Activated CD4-positive, alpha-beta T cell treated with anti-CD3 and anti-CD28 coated beads, Interleukin-2, amount 50 U/mL, for 24 hours (primary cell): ENCODE results near the gene NACAD.
A peak's percentile ranks its signal among the peaks of the same experiment; 100 is the strongest.

Experiments
- DNase-seq, 2 donors: peaks; one replicate each; pipeline ENCODE4 v3.0.0-alpha.2; 2020; ENCODE audit warnings: low read depth in 1 of 2, low spot score in 1 of 2

The NACAD gene

GRCh38 chr7:45088821-45089340, at the start of gene NACAD:
Gene NACAD, minus strand, starts transcription at chr7:45088969. Its CDS starts 75 bp downstream, at chr7:45088894.
- no peak for DNase-seq

- DNase-seq, result peak; percentile 44 to 56
These were observed 47.6 kb upstream of the NACAD start for GRCh38 chr7:45136106-45137060.

- no peak for DNase-seq
These were observed 45.1 kb upstream of the NACAD start for GRCh38 chr7:45133877-45134276.

GRCh38 chr7:45133352-45133751, 44.6 kb upstream of the NACAD start:
- DNase-seq, result no peak

- DNase-seq, result no peak
These were observed 44.0 kb upstream of the NACAD start for GRCh38 chr7:45132708-45133320.

GRCh38 chr7:45131891-45132290, 43.1 kb upstream of the NACAD start:
- DNase-seq, result no peak

GRCh38 chr7:45130910-45131309, 42.1 kb upstream of the NACAD start:
- DNase-seq, result no peak

- no peak for DNase-seq
These were observed 41.1 kb upstream of the NACAD start for GRCh38 chr7:45129906-45130305.

- no peak for DNase-seq
These were observed 40.5 kb upstream of the NACAD start for GRCh38 chr7:45129181-45129800.

- no peak for DNase-seq
These were observed 38.2 kb upstream of the NACAD start for GRCh38 chr7:45126920-45127319.

GRCh38 chr7:45126201-45126600, 37.4 kb upstream of the NACAD start:
- DNase-seq, result no peak

- DNase-seq, result no peak
These were observed 36.6 kb upstream of the NACAD start for GRCh38 chr7:45125193-45125904.

GRCh38 chr7:45123913-45124710, 35.3 kb upstream of the NACAD start:
- DNase-seq, result no peak

GRCh38 chr7:45122975-45123860, 34.4 kb upstream of the NACAD start:
- no peak for DNase-seq

- no peak for DNase-seq
These were observed 30.8 kb upstream of the NACAD start for GRCh38 chr7:45119550-45119949.

- no peak for DNase-seq
These were observed 30.1 kb upstream of the NACAD start for GRCh38 chr7:45118889-45119331.

GRCh38 chr7:45118292-45118691, 29.5 kb upstream of the NACAD start:
- no peak for DNase-seq

GRCh38 chr7:45117582-45117981, 28.8 kb upstream of the NACAD start:
- no peak for DNase-seq

GRCh38 chr7:45116048-45116447, 27.3 kb upstream of the NACAD start:
- DNase-seq, result no peak
